HG02623 (cell line): Measurements from ENCODE around the gene CDH26.

Experiments used
- ATAC-seq: cut with Tn5 transposase; IDR thresholded peaks from one replicate; pipeline ENCODE4 v1.9.1; 2021; ENCODE audit warnings: moderate library complexity; ENCODE audit not compliant: unreplicated experiment

The CDH26 gene

GRCh38 chr20:60057866-60058807 lies 99.9 kb downstream of the CDH26 start:
- ATAC-seq: peak; percentile 32

GRCh38 chr20:60058879-60059278 lies 100.7 kb downstream of the CDH26 start:
- ATAC-seq: no peak

GRCh38 chr20:60060006-60060557 lies 101.9 kb downstream of the CDH26 start:
- no peak for ATAC-seq

GRCh38 chr20:60060593-60060992 lies 102.4 kb downstream of the CDH26 start:
- ATAC-seq: no peak

- no peak for ATAC-seq
Measured at GRCh38 chr20:60062431-60063047, 104.3 kb downstream of the CDH26 start.

GRCh38 chr20:60063048-60063451 lies 104.8 kb downstream of the CDH26 start:
- no peak for ATAC-seq

- ATAC-seq: no peak
Measured at GRCh38 chr20:60063739-60064380, 105.6 kb downstream of the CDH26 start.
